Effector memory CD8-positive, alpha-beta T cell (primary cell): ENCODE measurements around the gene NOL12.

ENCODE experiments used
- ATAC-seq: fragments of 150-1000 bp; cut with Tn5 transposase; replicated peaks from 2 replicates; pipeline ENCODE4 v1.10.0; 2021; ENCODE audit warnings: mild to moderate bottlenecking, moderate library complexity
- DNase-seq, 3 experiments: peaks; one replicate each; pipeline ENCODE4 v3.0.0; 2021
- H3K27ac Mint-ChIP-seq, 2 donors: one replicate each; pipeline ENCODE4 v1.8.0; 2022; ENCODE audit warnings: mild to moderate bottlenecking in 2 of 2, mixed read lengths in 2 of 2, moderate library complexity in 2 of 2
- H3K27me3 Mint-ChIP-seq, 2 donors: one replicate each; pipeline ENCODE4 v1.8.0; 2022; ENCODE audit warnings: mixed read lengths in 2 of 2
- H3K36me3 Mint-ChIP-seq: one replicate; pipeline ENCODE4 v1.8.0; 2022; ENCODE audit warnings: mild to moderate bottlenecking, moderate library complexity, mixed read lengths; ENCODE audit not compliant: insufficient read depth
- H3K4me1 Mint-ChIP-seq, 2 donors: one replicate each; pipeline ENCODE4 v1.8.0; 2022; ENCODE audit warnings: low read depth in 2 of 2, mixed read lengths in 2 of 2
- H3K4me3 Mint-ChIP-seq, 2 donors: one replicate each; pipeline ENCODE4 v1.8.0; 2022; ENCODE audit warnings: mild to moderate bottlenecking in 2 of 2, mixed read lengths in 2 of 2, moderate library complexity in 2 of 2
- H3K9me3 Mint-ChIP-seq, 2 donors: one replicate each; pipeline ENCODE4 v1.8.0; 2022; ENCODE audit warnings: mixed read lengths in 2 of 2

NOL12 gene

DNA sequence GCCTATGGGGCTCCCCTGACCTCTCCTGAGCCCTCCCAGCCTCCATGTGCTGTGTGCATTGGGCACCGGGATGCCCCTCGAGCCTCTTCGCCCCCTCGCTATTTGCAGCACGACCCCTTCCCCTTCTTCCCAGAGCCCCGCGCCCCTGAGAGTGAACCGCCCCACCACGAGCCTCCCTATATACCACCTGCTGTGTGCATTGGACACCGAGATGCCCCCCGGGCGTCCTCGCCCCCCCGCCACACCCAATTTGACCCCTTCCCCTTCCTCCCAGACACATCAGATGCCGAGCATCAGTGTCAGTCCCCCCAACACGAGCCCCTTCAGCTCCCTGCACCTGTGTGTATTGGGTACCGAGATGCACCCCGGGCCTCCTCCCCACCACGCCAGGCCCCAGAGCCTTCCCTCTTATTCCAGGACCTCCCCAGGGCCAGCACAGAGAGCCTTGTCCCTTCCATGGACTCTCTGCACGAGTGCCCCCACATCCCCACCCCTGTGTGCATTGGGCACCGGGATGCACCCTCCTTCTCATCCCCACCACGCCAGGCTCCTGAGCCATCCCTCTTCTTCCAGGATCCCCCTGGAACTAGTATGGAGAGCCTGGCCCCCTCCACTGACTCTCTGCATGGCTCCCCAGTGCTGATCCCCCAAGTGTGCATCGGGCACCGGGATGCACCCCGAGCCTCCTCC, 39.6 kb downstream of the NOL12 start:
- no peak overlapping the region for H3K4me3 Mint-ChIP-seq
- ATAC-seq, result no peak
- H3K9me3 Mint-ChIP-seq, result no peaks in the 10 kb centered on the region
- H3K4me1 Mint-ChIP-seq, result no peaks in the 10 kb centered on the region
- H3K27ac Mint-ChIP-seq, result peak overlapping the region in 1 of 2 donors; percentile 58
- no peaks in the 10 kb centered on the region for H3K27me3 Mint-ChIP-seq
- no peak for DNase-seq
- H3K36me3 Mint-ChIP-seq, result no peaks in the 10 kb centered on the region

DNA sequence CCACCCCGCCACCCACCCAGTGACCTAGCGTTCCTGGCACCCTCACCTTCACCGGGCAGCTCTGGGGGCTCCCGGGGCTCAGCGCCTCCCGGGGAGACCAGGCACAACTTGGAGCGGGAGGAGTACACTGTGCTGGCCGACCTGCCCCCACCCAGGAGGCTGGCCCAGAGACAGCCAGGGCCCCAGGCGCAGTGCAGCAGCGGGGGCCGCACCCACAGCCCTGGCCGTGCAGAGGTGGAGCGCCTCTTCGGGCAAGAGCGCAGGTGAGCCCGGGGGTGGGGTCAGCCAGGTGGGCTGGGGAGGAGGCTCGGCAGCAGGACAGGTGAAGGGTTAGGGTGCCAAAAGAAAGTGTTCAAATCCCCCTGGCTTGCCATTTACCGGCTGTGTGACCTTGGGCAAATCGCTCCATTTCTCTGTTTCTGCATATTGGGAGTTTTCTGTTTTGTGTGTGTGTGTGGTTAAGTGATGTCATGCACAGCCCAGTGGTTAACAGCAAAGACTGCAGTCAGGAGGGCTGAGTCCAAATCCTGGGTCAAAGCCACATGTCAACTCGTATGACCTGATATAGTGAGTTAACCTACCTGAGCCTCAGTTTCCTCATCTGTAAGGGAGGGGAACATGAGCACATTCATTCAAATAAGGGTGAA, 40.2 kb downstream of the NOL12 start:
- H3K9me3 Mint-ChIP-seq, result no peaks in the 10 kb centered on the region
- no peak overlapping the region for H3K4me3 Mint-ChIP-seq
- no peak overlapping the region for H3K27ac Mint-ChIP-seq
- no peaks in the 10 kb centered on the region for H3K36me3 Mint-ChIP-seq
- H3K27me3 Mint-ChIP-seq, result no peaks in the 10 kb centered on the region
- no peak for DNase-seq
- peak; percentile 21 for ATAC-seq
- H3K4me1 Mint-ChIP-seq, result no peaks in the 10 kb centered on the region

DNA sequence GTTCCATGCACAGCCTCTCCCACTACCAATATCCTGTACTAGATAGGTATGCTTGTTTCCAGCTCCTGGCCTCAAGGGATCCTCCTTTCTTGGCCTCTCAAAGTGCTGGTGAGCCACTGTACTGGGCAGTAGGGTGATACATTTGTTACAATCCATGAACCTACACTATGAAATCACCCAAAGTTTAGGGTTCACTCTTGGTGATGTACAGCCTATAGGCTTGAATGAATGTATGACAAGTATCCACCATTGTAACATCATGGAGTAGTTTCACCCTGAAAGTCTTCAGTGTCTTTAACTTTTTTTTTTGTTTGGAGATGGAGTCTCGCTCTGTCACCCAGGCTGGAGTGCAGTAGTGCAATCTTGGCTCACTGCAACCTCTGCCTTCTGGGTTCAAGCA, 42.5 kb downstream of the NOL12 start:
- ATAC-seq (no peak), DNase-seq (no peak)
- Mint-ChIP-seq H3K27ac (peak overlapping the region in 1 of 2 donors; percentile 8), H3K36me3 (no peaks in the 10 kb centered on the region), H3K9me3 (no peaks in the 10 kb centered on the region), H3K27me3 (no peaks in the 10 kb centered on the region), H3K4me1 (no peaks in the 10 kb centered on the region), H3K4me3 (no peak overlapping the region)

DNA sequence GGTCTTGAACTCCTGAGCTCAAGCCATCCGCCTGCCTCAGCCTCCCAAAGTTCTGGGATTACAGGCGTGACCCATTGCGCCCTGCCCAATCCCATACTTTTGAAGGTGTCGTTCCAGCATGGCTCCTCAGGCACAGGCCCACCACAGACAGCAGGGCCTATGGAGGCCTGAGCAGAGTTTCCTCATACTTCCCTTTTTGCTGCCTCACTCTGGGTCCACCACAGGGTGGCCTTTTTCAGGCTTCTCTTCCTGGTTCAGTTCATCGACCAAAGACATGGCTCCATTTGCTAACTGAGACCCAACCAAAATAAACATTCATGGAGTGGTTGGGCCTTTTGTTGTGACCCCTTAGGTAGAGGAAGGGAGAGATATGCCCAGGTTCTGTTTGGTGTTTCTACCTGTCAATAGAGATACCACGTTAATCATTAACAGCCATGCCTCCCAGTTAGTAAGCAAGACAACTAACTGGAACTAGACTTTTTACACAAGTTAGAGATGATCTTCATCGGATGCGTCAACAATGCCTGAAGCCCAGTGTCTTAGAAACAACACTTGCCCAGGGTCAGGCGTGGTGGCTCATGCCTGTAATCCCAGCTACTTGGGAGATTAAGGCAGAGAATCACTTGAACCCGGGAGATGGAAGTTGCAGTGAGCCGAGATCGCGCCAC, 45.8 kb downstream of the NOL12 start:
- Mint-ChIP-seq H3K4me1 (no peaks in the 10 kb centered on the region), H3K4me3 (no peak overlapping the region)

DNA sequence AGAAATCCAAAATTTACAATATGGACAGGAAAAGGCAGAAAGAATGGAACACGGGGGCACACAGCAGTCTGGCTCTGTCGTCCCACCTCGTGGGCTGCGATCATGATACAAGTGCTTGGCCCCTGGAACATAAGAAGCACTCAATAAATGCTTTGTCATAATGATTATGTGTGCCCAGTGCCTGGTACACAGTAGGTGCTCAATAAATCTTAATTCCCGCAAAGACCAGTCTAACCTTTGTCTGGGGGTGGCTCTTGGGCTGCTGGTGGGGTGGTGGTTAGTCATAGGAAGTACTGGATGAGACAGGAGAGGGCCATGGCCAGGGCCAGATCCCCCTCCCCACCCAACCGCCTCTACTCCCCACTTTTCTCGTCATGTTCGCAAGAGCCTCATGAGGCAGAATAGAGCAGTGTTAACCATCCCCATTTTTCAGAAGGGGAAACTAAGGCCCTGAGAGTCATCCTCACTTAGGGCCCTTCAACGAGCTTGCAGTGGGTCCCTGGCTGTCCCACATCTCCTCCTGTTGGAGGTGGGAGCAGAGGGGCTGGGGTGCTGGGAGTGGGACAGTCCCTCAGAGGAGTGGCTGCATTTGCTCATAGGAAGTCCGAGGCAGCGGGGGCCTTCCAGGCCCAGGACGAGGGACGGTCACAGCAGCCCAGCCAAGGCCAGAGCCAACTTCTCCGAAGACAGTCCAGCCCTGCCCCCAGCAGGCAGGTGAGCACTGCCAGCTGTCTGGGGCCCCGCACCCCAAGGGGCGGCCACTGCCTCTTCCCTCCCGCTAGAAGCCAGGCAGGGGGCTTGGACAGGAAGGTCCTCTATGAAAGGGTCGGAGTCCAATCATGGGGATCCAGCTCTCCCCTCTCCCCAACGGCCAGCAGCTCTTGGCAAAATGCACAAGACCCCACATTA, 46.8 kb downstream of the NOL12 start:
- Mint-ChIP-seq H3K9me3 (no peaks in the 10 kb centered on the region), H3K27me3 (peaks cover 0 to 8% of the 10 kb centered on the region in 2 donors), H3K4me1 (no peaks in the 10 kb centered on the region), H3K4me3 (no peak overlapping the region), H3K36me3 (no peaks in the 10 kb centered on the region), H3K27ac (peak overlapping the region in 1 of 2 donors; percentile 63)
- no peak for DNase-seq
- no peak for ATAC-seq

More for the DNA sequence above, 45.8 kb downstream of the NOL12 start:
- H3K9me3 Mint-ChIP-seq, result no peaks in the 10 kb centered on the region
- ATAC-seq (no peak), DNase-seq (no peak)
- H3K27ac Mint-ChIP-seq, result peak overlapping the region in 1 of 2 donors; percentile 63
- no peaks in the 10 kb centered on the region for H3K27me3 Mint-ChIP-seq
- no peaks in the 10 kb centered on the region for H3K36me3 Mint-ChIP-seq

DNA sequence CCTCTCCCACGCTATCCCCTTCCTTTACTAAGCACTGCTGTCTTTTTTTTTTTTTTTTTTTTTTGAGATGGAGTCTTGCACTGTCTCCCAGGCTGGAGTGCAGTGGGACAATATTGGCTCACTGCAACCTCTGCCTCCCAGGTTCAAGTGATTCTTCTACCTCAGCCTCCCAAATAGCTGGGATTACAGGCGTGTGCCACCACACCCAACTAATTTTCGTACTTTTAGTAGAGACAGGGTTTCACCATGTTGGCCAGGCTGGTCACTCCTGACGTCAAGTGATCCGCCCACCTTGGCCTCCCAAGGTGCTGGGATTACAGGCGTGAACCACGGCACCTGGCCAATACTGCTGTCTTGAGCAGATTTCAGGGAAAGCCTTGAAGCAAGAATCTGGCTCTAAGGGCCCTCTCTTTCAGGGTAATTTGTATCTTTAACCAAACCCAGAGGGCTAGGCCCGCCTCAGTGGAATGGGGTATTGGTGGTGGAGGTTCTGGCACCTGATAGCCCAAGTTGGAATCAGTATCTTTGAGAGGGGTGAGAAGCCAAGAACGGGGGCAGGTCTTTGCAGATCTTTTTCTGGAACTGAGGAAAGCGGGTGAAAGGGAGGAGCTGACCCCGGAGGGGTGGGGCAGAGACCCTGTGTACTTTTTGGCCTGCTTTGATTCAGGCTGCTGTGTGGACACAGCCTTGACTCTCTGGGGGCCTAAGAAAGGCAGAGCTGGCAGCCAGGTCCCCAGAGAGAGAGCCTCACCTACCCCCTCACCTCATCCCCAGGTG, 47.7 kb downstream of the NOL12 start:
- no peak for DNase-seq
- Mint-ChIP-seq H3K36me3 (no peaks in the 10 kb centered on the region), H3K9me3 (no peaks in the 10 kb centered on the region), H3K4me1 (no peaks in the 10 kb centered on the region), H3K27me3 (peaks cover 0 to 17% of the 10 kb centered on the region in 2 donors), H3K4me3 (no peak overlapping the region), H3K27ac (no peak overlapping the region)
- ATAC-seq, result no peak

DNA sequence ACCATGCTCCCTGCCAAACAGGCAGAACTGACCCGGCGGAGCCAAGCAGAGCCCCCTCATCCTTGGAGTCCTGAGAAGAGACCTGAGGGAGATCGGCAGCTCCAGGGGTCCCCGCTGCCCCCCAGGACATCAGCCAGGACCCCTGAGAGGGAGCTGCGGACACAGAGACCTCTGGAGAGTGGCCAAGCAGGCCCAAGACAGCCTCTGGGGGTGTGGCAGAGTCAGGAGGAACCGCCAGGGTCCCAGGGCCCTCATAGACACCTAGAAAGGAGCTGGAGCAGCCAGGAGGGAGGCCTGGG, 48.2 kb downstream of the NOL12 start:
- no peak overlapping the region for H3K27ac Mint-ChIP-seq
- H3K4me1 Mint-ChIP-seq, result no peaks in the 10 kb centered on the region
- DNase-seq (no peak), ATAC-seq (no peak)
- no peak overlapping the region for H3K4me3 Mint-ChIP-seq
- no peaks in the 10 kb centered on the region for H3K9me3 Mint-ChIP-seq
- H3K36me3 Mint-ChIP-seq, result no peaks in the 10 kb centered on the region
- H3K27me3 Mint-ChIP-seq, result peaks cover 0 to 22% of the 10 kb centered on the region in 2 donors

DNA sequence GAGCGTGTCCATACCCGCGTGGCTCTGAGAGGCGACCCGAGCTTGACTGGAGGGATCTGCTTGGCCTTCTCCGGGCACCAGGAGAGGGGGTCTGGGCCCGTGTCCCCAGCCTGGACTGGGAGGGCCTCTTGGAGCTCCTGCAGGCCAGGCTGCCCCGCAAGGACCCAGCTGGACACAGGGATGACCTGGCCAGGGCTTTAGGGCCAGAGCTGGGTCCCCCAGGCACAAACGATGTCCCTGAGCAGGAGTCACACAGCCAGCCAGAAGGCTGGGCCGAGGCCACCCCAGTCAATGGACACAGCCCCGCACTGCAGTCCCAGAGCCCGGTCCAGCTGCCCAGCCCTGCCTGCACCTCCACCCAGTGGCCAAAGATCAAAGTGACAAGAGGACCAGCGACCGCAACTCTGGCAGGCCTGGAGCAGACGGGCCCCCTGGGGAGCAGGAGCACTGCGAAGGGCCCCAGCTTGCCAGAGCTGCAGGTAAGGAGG, 48.9 kb downstream of the NOL12 start:
- Mint-ChIP-seq H3K27ac (no peak overlapping the region), H3K36me3 (no peaks in the 10 kb centered on the region), H3K27me3 (peaks cover 0 to 28% of the 10 kb centered on the region in 2 donors)

DNA sequence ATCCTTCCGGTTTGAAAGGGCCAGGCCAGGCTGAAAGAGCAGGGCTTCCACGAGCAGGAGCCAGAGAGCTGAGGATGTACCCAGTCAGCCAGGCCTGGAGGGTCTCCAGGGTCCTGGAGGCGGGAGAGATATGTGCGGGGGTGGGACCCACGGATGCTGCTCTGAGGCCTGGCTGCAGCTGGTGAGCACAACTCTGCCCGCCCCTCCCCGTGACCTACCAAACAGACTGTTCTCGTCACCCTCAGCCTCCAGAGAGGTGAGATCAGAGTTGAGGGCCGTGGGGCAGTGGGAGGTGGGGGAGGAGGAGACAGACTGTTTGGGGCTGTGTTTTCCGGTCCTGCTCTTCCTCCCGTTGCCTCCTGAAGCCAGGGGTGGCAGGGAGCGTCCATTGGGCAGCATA, 52.9 kb downstream of the NOL12 start:
- Mint-ChIP-seq H3K27ac (no peak overlapping the region), H3K9me3 (no peaks in the 10 kb centered on the region), H3K27me3 (peaks cover 0 to 28% of the 10 kb centered on the region in 2 donors), H3K4me1 (no peaks in the 10 kb centered on the region), H3K36me3 (no peaks in the 10 kb centered on the region), H3K4me3 (no peak overlapping the region)
- ATAC-seq, result no peak
- no peak for DNase-seq

More for the DNA sequence above, 48.9 kb downstream of the NOL12 start:
- Mint-ChIP-seq H3K4me3 (no peak overlapping the region), H3K9me3 (no peaks in the 10 kb centered on the region), H3K4me1 (no peaks in the 10 kb centered on the region)
- DNase-seq, result no peak
- no peak for ATAC-seq

DNA sequence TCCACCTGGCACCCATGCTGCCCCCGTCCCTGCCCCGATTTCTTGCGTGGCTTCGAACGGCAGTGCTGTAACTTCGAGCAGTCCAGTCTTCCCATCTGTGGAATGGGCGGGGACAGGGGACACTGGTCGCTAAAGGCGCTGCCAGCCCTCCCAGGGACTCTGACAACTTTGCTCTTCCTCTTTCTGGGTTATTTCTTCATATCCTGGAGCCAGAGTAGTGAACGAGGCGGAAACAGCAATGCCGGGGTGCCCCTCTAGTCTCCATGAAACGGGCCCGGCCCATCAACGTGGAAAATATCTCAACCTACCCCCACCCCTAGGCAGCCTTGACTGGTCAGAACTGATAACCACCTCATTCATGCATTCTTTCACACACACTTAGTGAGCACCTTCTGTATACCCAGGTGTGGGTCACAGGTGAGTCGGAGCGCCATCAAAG, 53.5 kb downstream of the NOL12 start:
- ATAC-seq, result no peak
- Mint-ChIP-seq H3K4me1 (no peaks in the 10 kb centered on the region), H3K27me3 (peaks cover 0 to 28% of the 10 kb centered on the region in 2 donors), H3K27ac (no peak overlapping the region), H3K4me3 (no peak overlapping the region), H3K9me3 (no peaks in the 10 kb centered on the region), H3K36me3 (no peaks in the 10 kb centered on the region)
- no peak for DNase-seq

DNA sequence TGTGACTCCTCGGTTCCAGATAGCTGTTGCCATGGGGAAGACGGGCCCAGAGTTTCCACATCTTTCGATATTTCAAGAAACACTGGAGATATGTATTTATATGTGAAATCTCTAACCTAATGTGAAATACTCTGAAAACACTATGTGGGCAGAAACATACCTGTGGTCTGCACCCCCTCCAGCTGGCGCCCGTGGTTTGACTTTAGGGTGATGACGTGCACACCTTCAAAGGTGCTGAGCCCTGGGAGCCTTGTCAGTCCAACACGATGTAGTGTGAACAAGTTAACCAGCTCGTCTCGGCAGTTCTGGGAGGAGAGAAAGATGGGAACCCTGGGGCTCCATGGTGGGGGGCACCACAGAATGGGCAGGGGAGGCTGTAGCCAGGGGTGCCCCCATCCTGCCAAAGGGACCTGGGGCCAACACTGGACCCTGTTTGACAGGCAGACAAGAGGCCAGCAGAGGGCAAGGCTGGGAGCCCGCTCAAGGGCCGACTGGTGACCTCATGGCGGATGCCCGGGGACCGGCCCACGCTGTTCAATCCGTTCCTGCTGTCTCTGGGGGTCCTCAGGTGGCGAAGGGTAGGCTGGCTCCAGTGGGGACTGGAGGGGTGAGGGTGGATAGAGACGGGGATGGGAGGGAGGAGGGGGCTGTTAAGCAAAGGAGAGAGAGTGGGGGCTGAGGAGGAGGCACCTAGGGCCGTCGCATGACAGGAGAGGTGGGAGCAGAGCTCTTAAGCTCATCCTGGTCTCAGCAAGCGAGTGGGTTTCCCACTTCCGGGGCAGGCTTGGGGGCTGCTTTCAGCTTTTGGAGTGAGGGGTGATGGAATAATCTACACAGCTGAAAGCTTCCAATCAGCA, 54.5 kb downstream of the NOL12 start:
- peaks cover 0 to 28% of the 10 kb centered on the region in 2 donors for H3K27me3 Mint-ChIP-seq
- peaks cover 6 to 8% of the 10 kb centered on the region in 2 donors for H3K4me1 Mint-ChIP-seq
- H3K9me3 Mint-ChIP-seq, result no peaks in the 10 kb centered on the region
- no peak for ATAC-seq
- H3K36me3 Mint-ChIP-seq, result no peaks in the 10 kb centered on the region
- no peak for DNase-seq
- H3K4me3 Mint-ChIP-seq, result no peak overlapping the region
- H3K27ac Mint-ChIP-seq, result no peak overlapping the region

DNA sequence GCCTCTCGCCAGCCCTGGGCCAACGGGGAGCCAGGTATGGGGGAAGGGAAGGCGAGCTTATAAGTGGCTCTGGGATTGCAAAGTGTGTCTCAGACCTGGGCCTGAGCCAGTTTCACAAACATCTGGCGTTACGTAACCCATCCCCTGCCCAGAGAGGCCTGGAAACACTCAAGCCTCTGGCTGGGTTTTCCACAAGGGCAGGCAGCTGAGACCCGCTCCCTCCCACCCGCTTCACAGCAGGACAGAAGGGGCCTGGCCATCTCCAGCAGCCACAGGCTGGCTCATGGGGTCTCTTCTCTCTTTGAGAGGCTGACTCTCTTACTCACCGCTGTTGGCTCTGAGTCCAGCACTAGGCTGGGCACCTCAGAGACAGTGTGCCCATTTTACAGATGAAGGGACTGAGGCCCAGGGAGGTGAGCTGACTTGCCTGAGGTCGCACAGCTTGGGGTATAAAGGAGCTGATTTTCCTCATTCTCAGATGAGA, 55.2 kb downstream of the NOL12 start:
- H3K27me3 Mint-ChIP-seq, result peaks cover 0 to 28% of the 10 kb centered on the region in 2 donors
- ATAC-seq (no peak), DNase-seq (no peak)
- no peaks in the 10 kb centered on the region for H3K36me3 Mint-ChIP-seq
- no peak overlapping the region for H3K4me3 Mint-ChIP-seq
- peaks cover 6 to 8% of the 10 kb centered on the region in 2 donors for H3K4me1 Mint-ChIP-seq
- no peaks in the 10 kb centered on the region for H3K9me3 Mint-ChIP-seq
- no peak overlapping the region for H3K27ac Mint-ChIP-seq
